ENCODE results near the gene SULT4A1. TPM values are rescaled to one million over a fixed set of nuclear protein-coding genes. Genes with fewer than 3 reads are reported as not detected.

Gene SULT4A1
- total and polyA plus RNA-seq, 9 of the 15 experiments (the other 6 are each of a cell fraction or from before 2014, with no cell fraction given), result 0.03 to 0.20 (median 0.09) TPM; not detected in 3

DNA sequence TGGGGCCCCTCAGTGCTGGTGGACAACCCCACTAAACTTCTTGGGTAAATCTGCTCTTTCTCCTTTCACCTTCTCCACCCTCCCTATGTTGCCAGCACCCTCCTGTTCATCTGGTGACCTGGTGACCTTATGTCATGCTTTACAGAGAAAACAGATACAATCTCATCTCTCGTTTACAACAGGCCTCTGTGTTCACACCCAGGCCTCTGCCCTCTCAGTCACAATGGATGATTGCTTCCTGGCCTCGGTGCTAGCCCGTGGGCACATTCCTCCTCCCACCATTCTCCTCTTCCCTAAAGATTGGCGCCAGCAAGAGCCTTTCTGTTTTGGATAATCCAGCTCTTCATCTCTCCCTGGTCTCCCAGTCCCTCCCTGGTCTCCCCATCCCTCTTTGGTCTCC, 49.0 kb upstream of the SULT4A1 start:
- no peak overlapping the region for H3K9ac ChIP-seq (ENCODE audit: insufficient read depth in 1 of 2, low read depth in 2 of 2, low read length in 2 of 2)
- no peak overlapping the region for H3K4me2 ChIP-seq (ENCODE audit: insufficient read depth, low read length)
- WGBS (ENCODE audit: insufficient coverage, low coverage, missing lambda C conversion rate), result 0% methylated on average over 4 of the region's 4 CpGs
- no peak for TF ChIP-seq RFX1 (IDR thresholded peaks at IDR 0.05)
- TF ChIP-seq HSF4 (CRISPR knock-in tag; IDR thresholded peaks at IDR 0.05; ENCODE audit: borderline replicate concordance), result no peak
- TF ChIP-seq, protein P1, sequence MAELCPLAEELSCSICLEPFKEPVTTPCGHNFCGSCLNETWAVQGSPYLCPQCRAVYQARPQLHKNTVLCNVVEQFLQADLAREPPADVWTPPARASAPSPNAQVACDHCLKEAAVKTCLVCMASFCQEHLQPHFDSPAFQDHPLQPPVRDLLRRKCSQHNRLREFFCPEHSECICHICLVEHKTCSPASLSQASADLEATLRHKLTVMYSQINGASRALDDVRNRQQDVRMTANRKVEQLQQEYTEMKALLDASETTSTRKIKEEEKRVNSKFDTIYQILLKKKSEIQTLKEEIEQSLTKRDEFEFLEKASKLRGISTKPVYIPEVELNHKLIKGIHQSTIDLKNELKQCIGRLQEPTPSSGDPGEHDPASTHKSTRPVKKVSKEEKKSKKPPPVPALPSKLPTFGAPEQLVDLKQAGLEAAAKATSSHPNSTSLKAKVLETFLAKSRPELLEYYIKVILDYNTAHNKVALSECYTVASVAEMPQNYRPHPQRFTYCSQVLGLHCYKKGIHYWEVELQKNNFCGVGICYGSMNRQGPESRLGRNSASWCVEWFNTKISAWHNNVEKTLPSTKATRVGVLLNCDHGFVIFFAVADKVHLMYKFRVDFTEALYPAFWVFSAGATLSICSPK (IDR thresholded peaks at IDR 0.05; ENCODE audit: borderline replicate concordance), result no peak
- no peak for TF ChIP-seq SMAD3 (CRISPR knock-in tag; conservative IDR thresholded peaks at IDR 0.05)
- TF ChIP-seq TGIF2 (CRISPR knock-in tag; IDR thresholded peaks at IDR 0.05), result no peak
- no peak for TF ChIP-seq TCF3 (CRISPR knock-in tag; IDR thresholded peaks at IDR 0.05)
- TF ChIP-seq, protein P2, sequence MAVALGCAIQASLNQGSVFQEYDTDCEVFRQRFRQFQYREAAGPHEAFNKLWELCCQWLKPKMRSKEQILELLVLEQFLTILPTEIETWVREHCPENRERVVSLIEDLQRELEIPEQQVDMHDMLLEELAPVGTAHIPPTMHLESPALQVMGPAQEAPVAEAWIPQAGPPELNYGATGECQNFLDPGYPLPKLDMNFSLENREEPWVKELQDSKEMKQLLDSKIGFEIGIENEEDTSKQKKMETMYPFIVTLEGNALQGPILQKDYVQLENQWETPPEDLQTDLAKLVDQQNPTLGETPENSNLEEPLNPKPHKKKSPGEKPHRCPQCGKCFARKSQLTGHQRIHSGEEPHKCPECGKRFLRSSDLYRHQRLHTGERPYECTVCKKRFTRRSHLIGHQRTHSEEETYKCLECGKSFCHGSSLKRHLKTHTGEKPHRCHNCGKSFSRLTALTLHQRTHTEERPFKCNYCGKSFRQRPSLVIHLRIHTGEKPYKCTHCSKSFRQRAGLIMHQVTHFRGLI (CRISPR knock-in tag; IDR thresholded peaks at IDR 0.05), result no peak
- TF ChIP-seq STAG1 (CRISPR knock-in tag; IDR thresholded peaks at IDR 0.05; ENCODE audit: borderline replicate concordance), result no peak
- no peak for TF ChIP-seq YBX1 (IDR thresholded peaks at IDR 0.05)
- TF ChIP-seq MEIS2 (IDR thresholded peaks at IDR 0.05; ENCODE audit: partially characterized antibody), result no peak
- TF ChIP-seq SMARCA4 (IDR thresholded peaks at IDR 0.05), result no peak
- TF ChIP-seq HEY1 (CRISPR knock-in tag; IDR thresholded peaks at IDR 0.05; ENCODE audit: borderline replicate concordance), result no peak
- in situ Hi-C loops (cut with MboI) (no loop called here), intact Hi-C loops (cut with micrococcal nuclease) (no loop called here)
- H2AFZ ChIP-seq (ENCODE audit: low read depth, low read length), result no peak overlapping the region
- CTCF ChIA-PET (ENCODE audit: low intra/inter-chr PET ratio), result no interaction called here
- POLR2A ChIA-PET, result interaction anchor here (0.5 kb wide), 1 partner anchor 10 kb away, joined by 3 read pairs; no protein-coding TSS in a partner anchor
- H3K9me1 ChIP-seq (ENCODE audit: control insufficient read depth, insufficient read depth, low read length), result no peaks in the 10 kb centered on the region
- H3K9me3 ChIP-seq (replicated peaks; ENCODE audit: control insufficient read depth, insufficient read depth, low read depth, low read length), result no peaks in the 10 kb centered on the region
- no peaks in the 10 kb centered on the region for H3K79me2 ChIP-seq (ENCODE audit: control insufficient read depth, insufficient read depth, low read length)
- no TSS peak for BruUV-seq (replicated peaks)
- no peaks in the 10 kb centered on the region for H3K36me3 ChIP-seq (ENCODE audit: control insufficient read depth, insufficient read depth, low read length)
- ATAC-seq (no peak), DNase-seq (ENCODE audit: extremely low read depth in 1 of 4, low spot score in 3 of 4) (no peak), FAIRE-seq (no peak)
- no peak overlapping the region for H3K4me3 ChIP-seq
- no peak overlapping the region for H3K27ac ChIP-seq (ENCODE audit: extremely low read depth, low read depth, low read length)
- H3K27me3 ChIP-seq (ENCODE audit: control insufficient read depth in 2 of 2, insufficient read depth in 2 of 2, low read length in 2 of 2), result peaks cover 0 to 9% of the 10 kb centered on the region in 2 experiments; a peak in 1 of 5 replicates
- no peaks in the 10 kb centered on the region for H3K4me1 ChIP-seq (replicated peaks in 1 of 2; ENCODE audit: control insufficient read depth in 2 of 2, insufficient read depth in 2 of 2, low read length in 2 of 2)
- no peaks in the 10 kb centered on the region for H4K20me1 ChIP-seq (replicated peaks; ENCODE audit: control insufficient read depth, insufficient read depth, low read length)
